ENCODE data around the gene DIDO1.

The DIDO1 gene

GRCh38 chr20:62860924-62861691 is 65.2 kb downstream of the DIDO1 start:
- no peak for TF ChIP-seq CTCF (IDR thresholded peaks at IDR 0.05)

GRCh38 chr20:62860391-62860923 is 65.8 kb downstream of the DIDO1 start:
- TF ChIP-seq CTCF (IDR thresholded peaks at IDR 0.05): no peak

GRCh38 chr20:62859721-62860120 is 66.6 kb downstream of the DIDO1 start:
- TF ChIP-seq CTCF (IDR thresholded peaks at IDR 0.05): no peak

GRCh38 chr20:62858058-62858830 is 68.1 kb downstream of the DIDO1 start:
- TF ChIP-seq CTCF (IDR thresholded peaks at IDR 0.05): no peak

- TF ChIP-seq CTCF (IDR thresholded peaks at IDR 0.05): no peak
Measured at GRCh38 chr20:62856931-62857619, 69.2 kb downstream of the DIDO1 start.

GRCh38 chr20:62855120-62855519 is 71.2 kb downstream of the DIDO1 start:
- TF ChIP-seq CTCF (IDR thresholded peaks at IDR 0.05): no peak

- TF ChIP-seq CTCF (IDR thresholded peaks at IDR 0.05): no peak
Measured at GRCh38 chr20:62854121-62854520, 72.2 kb downstream of the DIDO1 start.

All from LNCAP (cell line).